Dendritic cell treated with granulocyte-macrophage colony-stimulating factor and Interleukin-4, amounts not matched to agents 40 ng/mL and 50 ng/mL, for 4 days (primary cell): Measurements from ENCODE around the gene ACSL3.

Experiments
- H3K27ac Mint-ChIP-seq: one replicate; pipeline ENCODE4 v1.8.0; 2022; ENCODE audit warnings: mild to moderate bottlenecking, mixed read lengths
- H3K27me3 Mint-ChIP-seq: one replicate; pipeline ENCODE4 v1.8.0; 2022; ENCODE audit warnings: mild to moderate bottlenecking, mixed read lengths
- H3K36me3 Mint-ChIP-seq: one replicate; pipeline ENCODE4 v1.8.0; 2022; ENCODE audit warnings: low read depth, mixed read lengths
- H3K4me1 Mint-ChIP-seq: one replicate; pipeline ENCODE4 v1.8.0; 2022; ENCODE audit warnings: low read depth, mixed read lengths
- H3K4me3 Mint-ChIP-seq: one replicate; pipeline ENCODE4 v1.8.0; 2022; ENCODE audit warnings: mild to moderate bottlenecking, moderate library complexity, mixed read lengths
- H3K9me3 Mint-ChIP-seq: one replicate; pipeline ENCODE4 v1.8.0; 2022; ENCODE audit warnings: mixed read lengths
- intact Hi-C: fragments of 100-400 bp; cut with micrococcal nuclease; formaldehyde crosslinking; loops from one replicate; pipeline ENCODE4 v1.15.0; 2022

ACSL3 gene

GRCh38 chr2:222860740-222861410 is at the start of gene ACSL3:
Gene ACSL3 (plus strand): TSS chr2:222861036. CDS start chr2:222908773, 47,737 bp downstream.
- intact Hi-C loops: loop anchor here (2.0 to 5.0 kb wide), 3 partner anchors 41 to 152 kb away; no protein-coding TSS in a partner anchor
- Mint-ChIP-seq H3K4me1 (peaks cover 15% of the 10 kb centered on the region), H3K36me3 (peaks cover 8% of the 10 kb centered on the region), H3K27ac (no peak within 1 kb of the TSS), H3K27me3 (no peaks in the 10 kb centered on the region), H3K9me3 (no peaks in the 10 kb centered on the region), H3K4me3 (peak within 1 kb of the TSS; percentile 20)

GRCh38 chr2:222811828-222812227 is 49.0 kb upstream of the ACSL3 start:
- no peaks in the 10 kb centered on the region for H3K27me3 Mint-ChIP-seq
- peaks cover 27% of the 10 kb centered on the region for H3K4me1 Mint-ChIP-seq
- no peaks in the 10 kb centered on the region for H3K9me3 Mint-ChIP-seq
- no peak overlapping the region for H3K27ac Mint-ChIP-seq
- intact Hi-C loops: no loop called here
- no peak overlapping the region for H3K4me3 Mint-ChIP-seq
- H3K36me3 Mint-ChIP-seq: no peaks in the 10 kb centered on the region

GRCh38 chr2:222813177-222813843 is 47.5 kb upstream of the ACSL3 start:
- no peaks in the 10 kb centered on the region for H3K36me3 Mint-ChIP-seq
- intact Hi-C loops: no loop called here
- H3K9me3 Mint-ChIP-seq: no peaks in the 10 kb centered on the region
- H3K4me1 Mint-ChIP-seq: peaks cover 23% of the 10 kb centered on the region
- no peak overlapping the region for H3K4me3 Mint-ChIP-seq
- no peaks in the 10 kb centered on the region for H3K27me3 Mint-ChIP-seq
- no peak overlapping the region for H3K27ac Mint-ChIP-seq

GRCh38 chr2:222819722-222820333 is 41.0 kb upstream of the ACSL3 start:
- H3K9me3 Mint-ChIP-seq: no peaks in the 10 kb centered on the region
- H3K36me3 Mint-ChIP-seq: no peaks in the 10 kb centered on the region
- peaks cover 27% of the 10 kb centered on the region for H3K4me1 Mint-ChIP-seq
- intact Hi-C loops: no loop called here
- H3K4me3 Mint-ChIP-seq: no peak overlapping the region
- no peak overlapping the region for H3K27ac Mint-ChIP-seq
- H3K27me3 Mint-ChIP-seq: no peaks in the 10 kb centered on the region

GRCh38 chr2:222823183-222823930 is 37.5 kb upstream of the ACSL3 start:
- Mint-ChIP-seq H3K27me3 (no peaks in the 10 kb centered on the region), H3K27ac (no peak overlapping the region), H3K4me1 (peaks cover 27% of the 10 kb centered on the region), H3K4me3 (no peak overlapping the region), H3K9me3 (no peaks in the 10 kb centered on the region), H3K36me3 (no peaks in the 10 kb centered on the region)
- intact Hi-C loops: no loop called here

GRCh38 chr2:222825031-222825430 is 35.8 kb upstream of the ACSL3 start:
- intact Hi-C loops: no loop called here
- Mint-ChIP-seq H3K9me3 (no peaks in the 10 kb centered on the region), H3K36me3 (no peaks in the 10 kb centered on the region), H3K4me3 (no peak overlapping the region), H3K27ac (no peak overlapping the region), H3K27me3 (no peaks in the 10 kb centered on the region), H3K4me1 (peaks cover 23% of the 10 kb centered on the region)

GRCh38 chr2:222827417-222827816 is 33.4 kb upstream of the ACSL3 start:
- Mint-ChIP-seq H3K36me3 (no peaks in the 10 kb centered on the region), H3K9me3 (no peaks in the 10 kb centered on the region), H3K4me3 (no peak overlapping the region), H3K27me3 (no peaks in the 10 kb centered on the region), H3K4me1 (peaks cover 21% of the 10 kb centered on the region), H3K27ac (no peak overlapping the region)
- intact Hi-C loops: no loop called here

GRCh38 chr2:222828572-222828971 is 32.3 kb upstream of the ACSL3 start:
- Mint-ChIP-seq H3K4me3 (no peak overlapping the region), H3K27ac (no peak overlapping the region), H3K36me3 (no peaks in the 10 kb centered on the region), H3K27me3 (no peaks in the 10 kb centered on the region), H3K4me1 (peaks cover 13% of the 10 kb centered on the region), H3K9me3 (no peaks in the 10 kb centered on the region)
- intact Hi-C loops: no loop called here

- no peak overlapping the region for H3K27ac Mint-ChIP-seq
- H3K36me3 Mint-ChIP-seq: no peaks in the 10 kb centered on the region
- no peaks in the 10 kb centered on the region for H3K9me3 Mint-ChIP-seq
- H3K4me1 Mint-ChIP-seq: peaks cover 5% of the 10 kb centered on the region
- no peak overlapping the region for H3K4me3 Mint-ChIP-seq
- intact Hi-C loops: no loop called here
- H3K27me3 Mint-ChIP-seq: no peaks in the 10 kb centered on the region
Observed at GRCh38 chr2:222830164-222830563, 30.7 kb upstream of the ACSL3 start.

GRCh38 chr2:222833410-222833809 is 27.4 kb upstream of the ACSL3 start:
- no peaks in the 10 kb centered on the region for H3K27me3 Mint-ChIP-seq
- H3K36me3 Mint-ChIP-seq: no peaks in the 10 kb centered on the region
- no peaks in the 10 kb centered on the region for H3K9me3 Mint-ChIP-seq
- intact Hi-C loops: no loop called here
- H3K4me3 Mint-ChIP-seq: no peak overlapping the region
- H3K27ac Mint-ChIP-seq: no peak overlapping the region
- peaks cover 10% of the 10 kb centered on the region for H3K4me1 Mint-ChIP-seq

- Mint-ChIP-seq H3K36me3 (no peaks in the 10 kb centered on the region), H3K27me3 (no peaks in the 10 kb centered on the region), H3K9me3 (no peaks in the 10 kb centered on the region), H3K4me3 (no peak overlapping the region), H3K27ac (no peak overlapping the region), H3K4me1 (peaks cover 7% of the 10 kb centered on the region)
- intact Hi-C loops: no loop called here
Observed at GRCh38 chr2:222835143-222835822, 25.6 kb upstream of the ACSL3 start.

- no peaks in the 10 kb centered on the region for H3K27me3 Mint-ChIP-seq
Observed at GRCh38 chr2:222835823-222836151, 25.0 kb upstream of the ACSL3 start.

GRCh38 chr2:222837643-222838056 is 23.2 kb upstream of the ACSL3 start:
- Mint-ChIP-seq H3K4me1 (peaks cover 26% of the 10 kb centered on the region), H3K4me3 (no peak overlapping the region), H3K27me3 (no peaks in the 10 kb centered on the region), H3K36me3 (no peaks in the 10 kb centered on the region), H3K27ac (no peak overlapping the region), H3K9me3 (no peaks in the 10 kb centered on the region)
- intact Hi-C loops: no loop called here

More at GRCh38 chr2:222835823-222836151, 25.0 kb upstream of the ACSL3 start:
- H3K27ac Mint-ChIP-seq: no peak overlapping the region
- peaks cover 12% of the 10 kb centered on the region for H3K4me1 Mint-ChIP-seq
- no peaks in the 10 kb centered on the region for H3K9me3 Mint-ChIP-seq
- intact Hi-C loops: no loop called here
- H3K36me3 Mint-ChIP-seq: no peaks in the 10 kb centered on the region
- no peak overlapping the region for H3K4me3 Mint-ChIP-seq
